Panc1 (cell line): ENCODE results near the gene NUSAP1.

Experiments used
- CTCF ChIP-seq: fragments of 450-650 bp; IDR thresholded peaks from 2 replicates; pipeline ENCODE4 v1.5.1; 2017; ENCODE audit warnings: mild to moderate bottlenecking
- POLR2AphosphoS5 ChIP-seq: IDR thresholded peaks from 2 replicates; pipeline ENCODE4 v1.6.1; 2012; ENCODE audit warnings: mild to moderate bottlenecking, low read depth, low read length, moderate library complexity
- REST ChIP-seq, 2 experiments: IDR thresholded peaks; 2 replicates each; pipeline ENCODE4 v1.6.1; 2011 to 2012; ENCODE audit warnings: low read depth in 2 of 2, control low read depth in 1 of 2, low read length in 1 of 2, mild to moderate bottlenecking in 1 of 2, moderate library complexity in 1 of 2; ENCODE audit not compliant: insufficient read depth in 1 of 2
- SIN3A ChIP-seq: IDR thresholded peaks from 2 replicates; pipeline ENCODE4 v1.6.1; 2012; ENCODE audit warnings: low read depth, mild to moderate bottlenecking, low read length, moderate library complexity, borderline replicate concordance; ENCODE audit not compliant: insufficient read depth
- TCF7L2 ChIP-seq: IDR thresholded peaks from 2 replicates; pipeline ENCODE4 v1.6.1; 2011; ENCODE audit warnings: mild to moderate bottlenecking, low read depth, low read length, inconsistent platforms

- TF ChIP-seq REST (IDR thresholded peaks at IDR 0.05; ENCODE audit: insufficient read depth in 1 of 2, low read depth in 2 of 2, low read length in 1 of 2) (no peak), CTCF (no peak), POLR2AphosphoS5 (no peak), SIN3A (no peak), TCF7L2 (no peak)
Observed at GRCh38 chr15:41411441-41411840, 78.8 kb downstream of the NUSAP1 start.
